Mucosa of rectum (tissue), 2 donors: ENCODE results near the gene FHL3.

ENCODE experiments used
- H3K27ac ChIP-seq, 2 donors: one replicate each; pipeline ENCODE4 v1.7.0; 2013; ENCODE audit warnings: inconsistent platforms in 2 of 2, low read depth in 2 of 2, low read length in 2 of 2
- H3K27me3 ChIP-seq, 2 donors: one replicate each; pipeline ENCODE4 v1.7.0; 2013; ENCODE audit warnings: low read length in 2 of 2; ENCODE audit not compliant: control insufficient read depth in 2 of 2, insufficient read depth in 2 of 2
- H3K36me3 ChIP-seq, 2 donors: one replicate each; pipeline ENCODE4 v1.7.0; 2013; ENCODE audit warnings: low read length in 2 of 2; ENCODE audit not compliant: control insufficient read depth in 2 of 2, insufficient read depth in 2 of 2
- H3K4me1 ChIP-seq, 2 donors: one replicate each; pipeline ENCODE4 v1.7.0; 2013; ENCODE audit warnings: low read length in 2 of 2, mild to moderate bottlenecking in 1 of 2; ENCODE audit not compliant: control insufficient read depth in 2 of 2, insufficient read depth in 2 of 2
- H3K4me3 ChIP-seq, 2 donors: one replicate each; pipeline ENCODE4 v1.7.0; 2013; ENCODE audit warnings: low read length in 2 of 2
- H3K9ac ChIP-seq, 2 donors: one replicate each; pipeline ENCODE4 v1.7.0; 2013; ENCODE audit warnings: low read length in 2 of 2, low read depth in 1 of 2, mild to moderate bottlenecking in 1 of 2
- H3K9me3 ChIP-seq, 2 donors: one replicate each; pipeline ENCODE4 v1.7.0; 2013; ENCODE audit warnings: low read length in 2 of 2; ENCODE audit not compliant: control insufficient read depth in 2 of 2
- donor health status: healthy.
- donor health status: Normal muscosa, but diverticular disease.

Gene FHL3

GRCh38 chr1:38045401-38046332 lies 40.4 kb upstream of the FHL3 start:
- no peak overlapping the region for H3K9ac ChIP-seq
- H3K4me1 ChIP-seq = peaks cover 4 to 8% of the 10 kb centered on the region in 2 donors
- H3K27ac ChIP-seq = no peak overlapping the region
- H3K9me3 ChIP-seq = no peaks in the 10 kb centered on the region
- H3K27me3 ChIP-seq = peaks cover 38 to 63% of the 10 kb centered on the region in 2 donors
- no peaks in the 10 kb centered on the region for H3K36me3 ChIP-seq
- no peak overlapping the region for H3K4me3 ChIP-seq

DNA sequence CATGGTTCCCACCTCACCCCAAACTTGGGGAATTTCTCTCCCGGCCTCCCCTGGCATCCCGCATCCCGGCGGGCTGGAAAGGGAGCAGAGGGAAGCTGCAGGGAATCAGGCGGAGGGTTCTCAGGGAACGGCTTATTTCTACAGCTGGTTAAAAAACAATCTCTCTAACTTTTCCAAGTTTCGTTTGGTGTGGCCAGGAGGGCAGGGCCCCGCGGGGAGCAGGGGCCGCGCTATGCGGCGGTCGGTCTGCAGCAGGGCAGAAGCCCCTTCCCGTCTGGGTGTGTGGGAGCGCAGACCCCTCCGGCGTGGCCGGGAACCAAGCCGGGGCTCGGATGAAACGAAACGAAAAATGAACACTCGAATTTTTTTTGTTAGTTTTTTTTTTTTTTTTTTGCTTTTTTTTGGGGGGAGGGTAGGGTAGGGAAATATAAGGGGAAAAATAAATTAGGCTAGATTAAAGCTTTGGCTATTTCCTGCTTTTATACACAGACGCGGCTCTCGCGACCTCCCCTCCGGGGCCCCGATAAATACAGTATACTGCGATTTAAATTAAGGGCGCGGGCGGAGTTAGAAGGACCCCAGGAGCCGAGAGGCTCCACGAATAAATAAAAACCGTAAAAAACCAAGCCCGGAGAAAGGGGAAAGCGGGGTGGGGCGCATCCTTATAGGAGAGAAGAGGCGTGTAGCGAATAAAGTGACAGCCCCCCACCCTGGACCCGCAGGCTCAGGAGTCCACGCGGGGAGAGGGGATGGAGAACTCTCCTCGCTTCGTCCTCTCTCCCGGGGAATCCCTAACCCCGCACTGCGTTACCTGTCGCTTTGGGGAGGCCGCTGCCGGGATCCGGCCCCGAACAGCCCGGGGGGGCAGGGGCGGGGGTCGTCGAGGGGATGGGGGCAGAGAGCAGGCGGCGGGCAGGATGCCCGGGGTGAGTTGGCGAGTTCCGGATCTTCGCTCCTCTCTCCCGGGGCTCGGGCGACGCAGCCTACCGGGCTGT lies 39.2 kb upstream of the FHL3 start:
- Histone ChIP-seq H3K27me3 (peaks cover 38 to 71% of the 10 kb centered on the region in 2 donors), H3K36me3 (no peaks in the 10 kb centered on the region), H3K9me3 (no peaks in the 10 kb centered on the region), H3K4me1 (peaks cover 4 to 8% of the 10 kb centered on the region in 2 donors), H3K4me3 (peak overlapping the region in 1 of 2 donors; percentile 16), H3K9ac (no peak overlapping the region), H3K27ac (no peak overlapping the region)

GRCh38 chr1:38043036-38043747 lies 37.9 kb upstream of the FHL3 start:
- peaks cover 30 to 65% of the 10 kb centered on the region in 2 donors for H3K27me3 ChIP-seq
- peaks cover 4 to 8% of the 10 kb centered on the region in 2 donors for H3K4me1 ChIP-seq
- H3K9me3 ChIP-seq = no peaks in the 10 kb centered on the region
- H3K9ac ChIP-seq = no peak overlapping the region
- H3K4me3 ChIP-seq = no peak overlapping the region
- no peak overlapping the region for H3K27ac ChIP-seq
- H3K36me3 ChIP-seq = no peaks in the 10 kb centered on the region

DNA sequence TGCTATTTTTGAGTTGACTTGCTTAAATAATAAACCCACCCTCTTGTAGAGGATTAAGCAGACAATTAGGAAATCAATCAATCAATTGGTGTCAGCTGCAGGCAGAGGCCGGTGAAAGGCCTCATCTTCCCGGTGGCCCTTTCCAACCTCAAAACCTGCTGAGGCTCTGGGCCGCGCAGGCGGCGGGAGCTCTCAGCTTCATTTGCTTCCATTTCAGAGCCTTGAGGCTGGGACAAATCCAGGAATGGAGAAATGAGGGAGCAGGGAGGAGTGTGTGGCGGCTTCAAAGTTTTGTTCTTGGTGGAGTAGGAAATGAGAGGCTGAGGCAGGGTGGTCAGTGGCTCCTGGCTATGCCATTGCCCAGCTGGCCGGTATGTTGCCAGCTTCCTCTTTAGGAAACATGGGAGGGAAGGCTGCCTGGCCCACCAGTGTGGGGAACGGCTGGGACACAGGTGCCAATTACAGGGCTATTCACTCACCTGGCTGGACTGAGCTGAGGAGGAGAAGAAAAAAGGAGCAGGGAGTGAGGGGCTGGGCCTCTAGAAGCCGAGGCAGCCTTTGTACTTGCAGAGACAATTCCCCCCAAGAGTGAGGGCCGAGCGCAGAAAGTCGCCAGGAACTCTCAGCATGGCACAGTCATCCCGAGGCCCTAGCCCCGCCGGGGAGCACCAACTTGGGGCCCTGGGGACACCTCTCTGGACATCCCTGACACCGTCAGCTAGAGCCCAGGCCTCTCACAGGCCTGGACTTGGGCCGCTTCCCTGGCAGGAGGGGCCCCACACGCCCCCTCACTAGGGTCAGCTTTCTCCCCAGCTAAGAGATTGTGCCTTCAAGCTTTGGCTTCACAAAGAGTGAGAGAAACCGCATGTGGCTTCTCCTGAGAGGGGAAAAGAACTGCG lies 36.9 kb upstream of the FHL3 start:
- H3K9me3 ChIP-seq = no peaks in the 10 kb centered on the region
- H3K27me3 ChIP-seq = peaks cover 28 to 56% of the 10 kb centered on the region in 2 donors
- H3K4me3 ChIP-seq = no peak overlapping the region
- no peak overlapping the region for H3K27ac ChIP-seq
- peaks cover 4 to 6% of the 10 kb centered on the region in 2 donors for H3K4me1 ChIP-seq
- H3K9ac ChIP-seq = no peak overlapping the region
- H3K36me3 ChIP-seq = no peaks in the 10 kb centered on the region

GRCh38 chr1:38039331-38040088 lies 34.2 kb upstream of the FHL3 start:
- no peaks in the 10 kb centered on the region for H3K36me3 ChIP-seq
- H3K9me3 ChIP-seq = no peaks in the 10 kb centered on the region
- H3K4me3 ChIP-seq = no peak overlapping the region
- H3K9ac ChIP-seq = no peak overlapping the region
- H3K27me3 ChIP-seq = peaks cover 23 to 46% of the 10 kb centered on the region in 2 donors
- H3K27ac ChIP-seq = no peak overlapping the region
- peaks cover 4% of the 10 kb centered on the region in 2 donors for H3K4me1 ChIP-seq

GRCh38 chr1:38038861-38039260 lies 33.5 kb upstream of the FHL3 start:
- Histone ChIP-seq H3K36me3 (no peaks in the 10 kb centered on the region), H3K4me1 (no peaks in the 10 kb centered on the region), H3K9me3 (no peaks in the 10 kb centered on the region), H3K27ac (no peak overlapping the region), H3K9ac (no peak overlapping the region), H3K4me3 (no peak overlapping the region), H3K27me3 (peaks cover 18 to 40% of the 10 kb centered on the region in 2 donors)

- H3K27me3 ChIP-seq = peaks cover 5 to 26% of the 10 kb centered on the region in 2 donors
- no peak overlapping the region for H3K4me3 ChIP-seq
- H3K36me3 ChIP-seq = no peaks in the 10 kb centered on the region
- H3K4me1 ChIP-seq = no peaks in the 10 kb centered on the region
- no peak overlapping the region for H3K9ac ChIP-seq
- no peak overlapping the region for H3K27ac ChIP-seq
- H3K9me3 ChIP-seq = no peaks in the 10 kb centered on the region
Observed at GRCh38 chr1:38037221-38037939, 32.1 kb upstream of the FHL3 start.

DNA sequence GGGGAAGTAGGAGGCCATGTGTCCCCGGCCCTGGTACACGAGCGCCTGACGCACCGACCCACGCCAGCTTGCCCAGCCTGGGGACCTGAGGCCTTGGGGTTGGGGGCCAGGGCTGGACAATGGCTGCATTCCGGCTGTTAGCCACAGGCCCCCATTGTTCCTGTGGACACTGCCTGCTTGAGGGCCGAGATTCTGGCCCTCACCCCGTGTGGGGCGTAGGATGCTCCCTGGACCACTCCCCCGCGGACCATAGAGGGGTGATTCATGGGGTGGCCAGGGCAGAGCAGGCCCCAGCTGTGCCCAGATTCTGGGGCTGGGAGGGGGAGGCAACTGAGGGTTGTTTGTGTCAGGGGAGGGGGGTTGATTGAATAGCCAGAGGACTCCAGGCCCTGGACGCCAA lies 29.6 kb upstream of the FHL3 start:
- H3K4me3 ChIP-seq = no peak overlapping the region
- H3K27me3 ChIP-seq = peaks cover 2 to 5% of the 10 kb centered on the region in 2 donors
- peaks cover 7 to 8% of the 10 kb centered on the region in 2 donors for H3K4me1 ChIP-seq
- no peak overlapping the region for H3K27ac ChIP-seq
- no peaks in the 10 kb centered on the region for H3K36me3 ChIP-seq
- H3K9me3 ChIP-seq = no peaks in the 10 kb centered on the region
- no peak overlapping the region for H3K9ac ChIP-seq
